Glutamatergic neuron (in vitro differentiated cells): ENCODE results near the gene RBM33. TPM values are rescaled to one million over a fixed set of nuclear protein-coding genes. Genes with fewer than 3 reads are reported as not detected.

Experiments used
- DNase-seq: peaks from one replicate; pipeline ENCODE4 v3.0.0; 2022
- H3K27ac Mint-ChIP-seq: one replicate; pipeline ENCODE4 v1.8.0; 2020; ENCODE audit warnings: mild to moderate bottlenecking, mixed read lengths, inconsistent platforms; ENCODE audit not compliant: unreplicated experiment
- H3K27me3 Mint-ChIP-seq: one replicate; pipeline ENCODE4 v1.8.0; 2020; ENCODE audit warnings: mild to moderate bottlenecking, moderate library complexity, mixed read lengths, inconsistent platforms; ENCODE audit not compliant: unreplicated experiment
- H3K36me3 Mint-ChIP-seq: one replicate; pipeline ENCODE4 v1.8.0; 2020; ENCODE audit warnings: mild to moderate bottlenecking, mixed read lengths, inconsistent platforms; ENCODE audit not compliant: unreplicated experiment
- H3K4me1 Mint-ChIP-seq: one replicate; pipeline ENCODE4 v1.8.0; 2020; ENCODE audit warnings: mild to moderate bottlenecking, low read depth, mixed read lengths, inconsistent platforms; ENCODE audit not compliant: unreplicated experiment
- H3K4me3 Mint-ChIP-seq: one replicate; pipeline ENCODE4 v1.8.0; 2020; ENCODE audit warnings: mild to moderate bottlenecking, mixed read lengths, inconsistent platforms; ENCODE audit not compliant: unreplicated experiment
- H3K9me3 Mint-ChIP-seq: one replicate; pipeline ENCODE4 v1.8.0; 2020; ENCODE audit warnings: mild to moderate bottlenecking, moderate library complexity, mixed read lengths, inconsistent platforms; ENCODE audit not compliant: unreplicated experiment
- total RNA-seq: library from RNA; stranded (reverse); fragmentation: NEBNext Ultra II Directional; extraction: Animal tissue kit (Norgen Biotek cat#: 25700); gene quantifications from one replicate; pipeline ENCODE4 v1.2.1, GENCODE V29; 2021; ENCODE audit not compliant: unreplicated experiment
- TF ChIP-seq, protein P1 (sequence below): fragments of 200-600 bp; sonication (generic); IDR thresholded peaks from one replicate; pipeline ENCODE4 v1.5.0; 2021; ENCODE audit not compliant: partially characterized antibody, unreplicated experiment

Gene RBM33
- total RNA-seq, 1 donor from 2014 or later: 67.5 TPM

DNA sequence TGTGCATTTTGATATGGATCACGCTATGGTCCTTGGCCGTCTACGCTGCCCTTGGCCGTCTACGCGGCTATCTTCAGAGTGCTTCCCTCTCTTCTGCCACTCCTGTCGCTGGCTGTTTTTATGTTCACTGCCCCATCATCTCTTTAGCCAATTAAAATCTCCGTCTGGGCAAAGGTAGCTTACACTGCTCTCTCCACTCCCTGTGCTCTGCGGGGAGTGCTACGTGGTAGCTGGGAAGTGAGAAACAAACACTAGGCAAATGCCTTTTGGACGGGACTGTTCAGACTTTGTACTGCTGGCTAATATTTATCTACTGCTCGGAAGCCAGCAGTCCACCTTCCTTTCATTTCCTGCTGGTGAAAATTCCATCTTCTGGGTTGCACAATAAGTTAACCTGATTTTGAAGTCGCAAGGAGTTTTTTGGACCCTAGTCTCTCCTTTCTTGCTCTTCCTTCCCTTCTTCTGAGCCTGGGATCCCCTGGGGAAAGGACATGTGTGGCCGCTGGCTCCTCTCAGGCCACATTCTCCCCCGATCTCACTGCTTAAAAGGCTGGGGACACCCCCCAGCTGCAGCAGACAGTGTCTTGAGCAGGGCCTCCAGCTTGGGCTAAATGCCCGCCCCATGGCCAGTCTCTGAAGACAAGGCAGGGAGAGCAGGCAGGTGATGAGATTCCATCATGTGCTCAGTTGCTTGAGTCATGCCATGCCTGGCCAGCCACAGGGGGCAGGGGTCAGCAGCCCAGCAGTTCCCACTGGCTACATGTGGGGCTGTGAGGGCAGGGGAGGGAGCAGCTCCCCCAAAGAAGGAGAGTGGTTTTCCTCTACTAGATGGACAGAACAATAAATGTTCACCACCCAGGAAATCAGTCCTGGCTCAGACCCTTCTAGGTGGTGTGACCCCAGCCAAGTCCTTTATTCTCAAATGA lies 25.5 kb upstream of the RBM33 start:
- TF ChIP-seq, protein P1, sequence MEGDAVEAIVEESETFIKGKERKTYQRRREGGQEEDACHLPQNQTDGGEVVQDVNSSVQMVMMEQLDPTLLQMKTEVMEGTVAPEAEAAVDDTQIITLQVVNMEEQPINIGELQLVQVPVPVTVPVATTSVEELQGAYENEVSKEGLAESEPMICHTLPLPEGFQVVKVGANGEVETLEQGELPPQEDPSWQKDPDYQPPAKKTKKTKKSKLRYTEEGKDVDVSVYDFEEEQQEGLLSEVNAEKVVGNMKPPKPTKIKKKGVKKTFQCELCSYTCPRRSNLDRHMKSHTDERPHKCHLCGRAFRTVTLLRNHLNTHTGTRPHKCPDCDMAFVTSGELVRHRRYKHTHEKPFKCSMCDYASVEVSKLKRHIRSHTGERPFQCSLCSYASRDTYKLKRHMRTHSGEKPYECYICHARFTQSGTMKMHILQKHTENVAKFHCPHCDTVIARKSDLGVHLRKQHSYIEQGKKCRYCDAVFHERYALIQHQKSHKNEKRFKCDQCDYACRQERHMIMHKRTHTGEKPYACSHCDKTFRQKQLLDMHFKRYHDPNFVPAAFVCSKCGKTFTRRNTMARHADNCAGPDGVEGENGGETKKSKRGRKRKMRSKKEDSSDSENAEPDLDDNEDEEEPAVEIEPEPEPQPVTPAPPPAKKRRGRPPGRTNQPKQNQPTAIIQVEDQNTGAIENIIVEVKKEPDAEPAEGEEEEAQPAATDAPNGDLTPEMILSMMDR: no peak
- H3K9me3 Mint-ChIP-seq: peaks cover 6% of the 10 kb centered on the region
- no peak overlapping the region for H3K4me3 Mint-ChIP-seq
- H3K4me1 Mint-ChIP-seq: no peaks in the 10 kb centered on the region
- peaks cover 9% of the 10 kb centered on the region for H3K27me3 Mint-ChIP-seq
- no peak for DNase-seq
- H3K27ac Mint-ChIP-seq: no peak overlapping the region
- peaks cover 15% of the 10 kb centered on the region for H3K36me3 Mint-ChIP-seq

DNA sequence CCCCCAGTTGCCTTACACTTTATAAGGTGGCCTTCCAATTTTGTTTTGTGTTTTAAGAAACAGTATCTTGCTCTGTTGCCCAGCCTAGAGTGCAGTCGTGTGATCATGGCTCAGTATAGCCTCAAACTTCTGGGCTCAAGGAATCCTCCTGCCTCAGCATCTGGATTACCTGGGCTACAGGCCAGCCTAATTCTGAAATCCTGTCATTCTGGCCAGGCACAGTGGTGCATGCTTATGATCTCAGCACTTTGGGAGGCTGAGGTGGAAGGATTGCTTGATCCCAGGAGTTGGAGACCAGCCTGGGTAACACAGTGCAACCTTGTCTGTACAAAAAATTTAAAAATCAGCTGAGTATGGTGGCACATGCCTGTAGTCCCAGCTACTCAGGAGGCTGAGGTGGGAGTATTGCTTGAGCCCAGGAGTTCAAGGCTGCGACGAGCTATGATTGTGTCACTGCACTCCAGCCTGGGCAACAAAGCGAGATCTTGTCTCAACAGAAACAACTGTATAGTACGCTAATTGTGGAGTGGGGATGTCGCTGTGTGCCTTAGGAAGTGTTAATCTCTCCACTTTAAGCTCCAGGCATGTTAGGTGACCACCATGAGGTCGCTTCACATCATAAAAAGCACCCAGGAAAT lies 24.7 kb upstream of the RBM33 start:
- no peaks in the 10 kb centered on the region for H3K4me1 Mint-ChIP-seq
- no peak for DNase-seq
- peaks cover 9% of the 10 kb centered on the region for H3K27me3 Mint-ChIP-seq
- H3K9me3 Mint-ChIP-seq: peaks cover 6% of the 10 kb centered on the region
- TF ChIP-seq, protein P1: no peak
- H3K4me3 Mint-ChIP-seq: no peak overlapping the region
- H3K36me3 Mint-ChIP-seq: peaks cover 15% of the 10 kb centered on the region
- H3K27ac Mint-ChIP-seq: no peak overlapping the region

DNA sequence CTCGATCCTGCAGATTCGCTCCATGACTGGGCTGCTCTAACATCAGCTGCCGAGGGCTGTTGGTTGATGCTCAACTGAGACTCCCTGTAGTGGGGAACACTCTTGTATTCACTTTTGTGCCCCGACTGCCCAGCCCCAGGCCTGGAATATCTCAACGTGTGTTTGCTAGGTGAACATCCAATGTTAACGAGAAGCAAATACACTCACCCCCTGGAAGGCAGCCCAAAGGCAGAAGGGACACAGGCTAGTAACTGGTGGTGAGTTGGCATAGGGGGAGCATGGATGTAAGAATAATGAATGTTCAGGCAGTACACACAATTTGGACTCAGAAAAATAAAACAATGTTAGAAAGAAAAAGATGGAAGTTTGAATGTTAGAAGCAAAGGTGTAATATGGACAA lies 24.0 kb upstream of the RBM33 start:
- H3K4me1 Mint-ChIP-seq: no peaks in the 10 kb centered on the region
- H3K4me3 Mint-ChIP-seq: no peak overlapping the region
- no peak overlapping the region for H3K27ac Mint-ChIP-seq
- H3K27me3 Mint-ChIP-seq: peaks cover 9% of the 10 kb centered on the region
- H3K36me3 Mint-ChIP-seq: peaks cover 15% of the 10 kb centered on the region
- H3K9me3 Mint-ChIP-seq: peaks cover 1% of the 10 kb centered on the region
- no peak for DNase-seq
- TF ChIP-seq, protein P1: no peak

DNA sequence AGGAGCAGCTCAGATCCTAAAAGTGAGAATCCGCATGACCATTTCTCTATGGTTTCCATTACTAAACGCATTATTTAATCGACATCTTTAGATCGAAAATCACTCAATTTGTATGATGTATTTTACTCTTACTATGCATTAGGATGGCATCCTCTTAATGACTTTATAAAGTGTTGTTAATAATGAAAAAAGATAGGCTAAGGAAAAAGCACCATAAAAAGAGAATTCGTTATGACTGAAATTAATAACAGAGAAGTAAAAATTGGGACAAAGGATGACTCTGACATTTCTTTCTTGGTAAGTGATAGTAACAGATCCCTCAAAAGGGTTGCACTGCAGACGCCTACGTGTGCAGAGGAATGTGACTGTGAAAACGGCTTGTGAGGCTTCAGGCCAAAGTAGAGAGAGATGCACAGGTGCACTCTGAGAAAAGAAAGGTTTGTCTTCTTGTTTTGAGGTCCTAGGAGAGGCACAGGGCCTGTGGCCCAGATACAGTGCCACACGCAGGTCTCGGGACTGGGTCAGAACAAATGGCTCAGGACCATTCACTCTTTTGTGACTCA lies 23.0 kb upstream of the RBM33 start:
- no peak for DNase-seq
- no peaks in the 10 kb centered on the region for H3K4me1 Mint-ChIP-seq
- peaks cover 1% of the 10 kb centered on the region for H3K9me3 Mint-ChIP-seq
- TF ChIP-seq, protein P1: no peak
- no peak overlapping the region for H3K4me3 Mint-ChIP-seq
- H3K36me3 Mint-ChIP-seq: peaks cover 6% of the 10 kb centered on the region
- peaks cover 9% of the 10 kb centered on the region for H3K27me3 Mint-ChIP-seq
- H3K27ac Mint-ChIP-seq: no peak overlapping the region

DNA sequence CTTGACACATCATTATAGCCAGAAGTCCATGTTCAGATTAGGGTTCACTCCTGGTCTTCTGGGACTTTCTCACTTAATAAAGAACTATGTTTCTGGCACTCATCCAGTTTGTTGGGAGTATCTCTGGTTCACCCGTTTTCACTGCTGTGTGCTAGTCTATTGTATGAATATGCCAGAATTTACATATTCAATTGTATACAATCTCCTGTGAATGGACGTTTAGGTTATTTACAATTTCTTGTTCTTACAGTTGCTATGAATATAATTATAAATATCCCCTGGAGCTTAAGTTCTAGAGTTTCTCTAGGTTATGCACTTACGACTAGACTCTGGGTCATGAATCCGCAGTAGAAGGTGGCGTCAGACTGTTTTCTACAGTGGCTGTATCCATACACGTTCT lies 20.0 kb upstream of the RBM33 start:
- H3K9me3 Mint-ChIP-seq: no peaks in the 10 kb centered on the region
- H3K27ac Mint-ChIP-seq: no peak overlapping the region
- H3K4me3 Mint-ChIP-seq: no peak overlapping the region
- TF ChIP-seq, protein P1: no peak
- peaks cover 3% of the 10 kb centered on the region for H3K27me3 Mint-ChIP-seq
- no peaks in the 10 kb centered on the region for H3K36me3 Mint-ChIP-seq
- no peak for DNase-seq
- no peaks in the 10 kb centered on the region for H3K4me1 Mint-ChIP-seq
